Gastrocnemius medialis (tissue), 4 donors: ENCODE measurements around the gene LRRC74A.

Experiments used
- POLR2A ChIP-seq, 2 donors: fragments of 450-650 bp; IDR thresholded peaks; one replicate each; pipeline ENCODE4 v1.6.1; 2017; ENCODE audit warnings: antibody characterized with exemption in 2 of 2, mild to moderate bottlenecking in 2 of 2, moderate library complexity in 2 of 2
- TF ChIP-seq, protein P1 (sequence below), 5 experiments: fragments of 450-650 bp in 3 of 5; fragments of 200-600 bp in 2 of 5; sonication (generic) in 2 of 5; IDR thresholded peaks in 4 of 5; conservative IDR thresholded peaks in 1 of 5; 1 replicate in 4 of 5; 2 replicates in 1 of 5; pipeline ENCODE4 v1.5.1; 2016 to 2019; ENCODE audit warnings: antibody characterized with exemption in 5 of 5, mild to moderate bottlenecking in 3 of 5, moderate library complexity in 3 of 5

DNA sequence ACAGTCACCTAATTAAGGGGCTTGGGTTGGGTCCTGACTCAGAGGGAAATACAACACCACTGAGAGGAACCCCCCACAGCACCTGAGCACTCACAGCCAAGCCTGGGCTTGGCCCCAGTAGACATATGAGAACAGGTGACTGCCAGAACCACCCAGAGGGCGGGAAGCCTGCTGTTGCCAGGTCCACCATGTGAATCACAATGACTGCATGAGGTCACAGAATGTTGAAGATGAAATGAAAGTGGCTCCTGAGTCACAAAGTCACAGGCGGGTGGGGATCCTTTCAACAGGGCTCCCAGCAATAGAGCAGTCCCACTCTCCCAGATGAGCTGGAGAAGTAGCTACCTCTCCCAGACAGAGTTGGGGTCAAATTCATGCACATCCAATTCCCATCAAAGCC lies at the start of gene LRRC74A:
- TF ChIP-seq, protein P1, sequence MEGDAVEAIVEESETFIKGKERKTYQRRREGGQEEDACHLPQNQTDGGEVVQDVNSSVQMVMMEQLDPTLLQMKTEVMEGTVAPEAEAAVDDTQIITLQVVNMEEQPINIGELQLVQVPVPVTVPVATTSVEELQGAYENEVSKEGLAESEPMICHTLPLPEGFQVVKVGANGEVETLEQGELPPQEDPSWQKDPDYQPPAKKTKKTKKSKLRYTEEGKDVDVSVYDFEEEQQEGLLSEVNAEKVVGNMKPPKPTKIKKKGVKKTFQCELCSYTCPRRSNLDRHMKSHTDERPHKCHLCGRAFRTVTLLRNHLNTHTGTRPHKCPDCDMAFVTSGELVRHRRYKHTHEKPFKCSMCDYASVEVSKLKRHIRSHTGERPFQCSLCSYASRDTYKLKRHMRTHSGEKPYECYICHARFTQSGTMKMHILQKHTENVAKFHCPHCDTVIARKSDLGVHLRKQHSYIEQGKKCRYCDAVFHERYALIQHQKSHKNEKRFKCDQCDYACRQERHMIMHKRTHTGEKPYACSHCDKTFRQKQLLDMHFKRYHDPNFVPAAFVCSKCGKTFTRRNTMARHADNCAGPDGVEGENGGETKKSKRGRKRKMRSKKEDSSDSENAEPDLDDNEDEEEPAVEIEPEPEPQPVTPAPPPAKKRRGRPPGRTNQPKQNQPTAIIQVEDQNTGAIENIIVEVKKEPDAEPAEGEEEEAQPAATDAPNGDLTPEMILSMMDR (IDR thresholded peaks at IDR 0.05 in 4 of 5, conservative IDR thresholded peaks at IDR 0.05 in 1 of 5), result no peak
- TF ChIP-seq POLR2A (IDR thresholded peaks at IDR 0.05), result no peak
